IPS DF 19.7 (cell line): ENCODE data around the gene CGB1.
"Not testable (repeated sequence)": the region's sequence is repeated elsewhere in the genome, so short reads cannot be mapped to it uniquely, and the experiment has no call there.

Experiments used
- DNase-seq: peaks from one replicate; pipeline ENCODE4 v3.0.0-alpha.2; 2013; ENCODE audit warnings: low read depth, low spot score

CGB1 gene

DNA sequence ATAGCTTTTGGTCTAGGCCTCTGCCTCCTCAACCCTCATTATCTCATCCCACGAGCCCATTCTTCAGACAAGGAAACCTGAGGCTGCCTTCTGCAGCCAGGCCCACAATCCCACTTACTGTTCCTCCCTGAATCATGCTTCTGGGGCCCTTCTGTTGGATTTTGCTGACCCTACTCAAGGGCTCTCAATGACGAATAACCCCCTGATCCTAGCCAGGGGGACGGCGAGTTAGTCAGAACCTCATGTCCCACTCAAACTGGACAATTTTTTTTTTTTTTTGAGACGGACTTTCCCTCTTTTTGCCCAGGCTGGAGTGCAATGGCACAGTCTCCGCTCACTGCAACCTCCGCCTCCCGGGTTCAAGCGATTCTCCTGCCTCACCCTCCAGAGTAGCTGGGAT lies 14.6 kb downstream of the CGB1 start:
- DNase-seq, result no peak

DNA sequence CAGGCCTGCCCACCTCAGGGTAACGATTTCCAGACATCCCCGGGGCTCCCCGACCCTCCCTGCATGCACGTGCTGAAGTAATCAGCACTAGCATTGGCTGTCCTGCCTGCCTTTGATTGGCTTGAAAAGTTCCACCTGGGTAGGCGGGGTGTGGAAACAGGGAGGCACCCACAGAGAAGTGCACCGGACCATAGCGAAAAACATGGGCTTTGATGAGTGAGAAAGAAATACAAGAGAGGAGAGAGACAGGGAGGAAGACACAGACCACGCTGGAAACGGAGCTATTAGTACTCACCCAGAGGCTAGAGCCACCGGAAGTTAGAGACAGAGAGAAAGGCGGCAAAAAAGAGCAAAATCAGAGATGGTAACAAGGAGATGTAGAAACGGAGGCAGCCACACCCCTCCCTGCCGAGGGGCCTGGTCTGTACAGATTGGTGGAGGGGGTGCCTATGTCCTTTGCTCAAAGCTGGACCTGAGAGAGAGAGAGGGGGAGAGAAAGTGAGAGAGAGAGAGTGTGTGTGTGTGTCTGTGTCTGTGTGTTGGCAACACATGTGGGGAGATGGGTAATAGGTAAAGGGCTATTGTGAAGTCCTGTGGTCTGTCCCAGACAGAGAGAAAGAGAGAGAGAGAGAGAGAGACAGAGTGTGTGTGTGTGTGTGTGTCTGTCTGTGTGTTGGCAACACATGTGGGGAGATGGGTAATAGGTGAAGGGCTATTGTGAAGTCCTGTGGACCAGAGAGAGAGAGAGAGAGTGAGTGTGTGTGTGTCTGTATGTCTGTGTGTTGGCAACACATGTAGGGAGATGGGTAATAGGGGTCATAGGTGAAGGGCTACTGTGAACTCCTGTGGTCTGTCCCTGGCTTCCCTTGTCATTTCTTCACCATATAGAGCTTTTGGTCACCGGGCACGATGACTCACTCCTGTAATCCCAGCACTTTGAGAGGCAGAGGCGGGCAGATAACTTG lies 15.5 kb downstream of the CGB1 start:
- DNase-seq, result no peak

DNA sequence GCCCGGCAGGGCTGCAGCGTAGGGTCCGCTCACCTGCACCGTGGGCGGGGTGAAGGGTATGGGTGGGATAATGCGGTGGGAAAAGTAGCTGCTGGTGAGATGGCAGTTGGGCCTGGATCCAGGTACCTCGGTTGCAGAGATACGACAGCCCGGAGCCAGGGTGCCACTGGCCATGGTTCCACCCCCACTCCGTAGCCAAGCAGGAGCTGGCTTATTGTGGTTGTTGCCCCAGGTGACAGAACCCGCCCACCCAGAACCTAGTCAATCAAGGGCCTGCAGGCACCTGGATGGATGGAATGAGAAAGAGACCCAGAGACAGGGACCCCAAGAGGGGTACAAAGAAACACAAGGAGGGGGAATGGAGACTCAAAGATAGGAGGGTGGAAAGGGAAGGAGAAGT lies 16.4 kb downstream of the CGB1 start:
- no peak for DNase-seq

DNA sequence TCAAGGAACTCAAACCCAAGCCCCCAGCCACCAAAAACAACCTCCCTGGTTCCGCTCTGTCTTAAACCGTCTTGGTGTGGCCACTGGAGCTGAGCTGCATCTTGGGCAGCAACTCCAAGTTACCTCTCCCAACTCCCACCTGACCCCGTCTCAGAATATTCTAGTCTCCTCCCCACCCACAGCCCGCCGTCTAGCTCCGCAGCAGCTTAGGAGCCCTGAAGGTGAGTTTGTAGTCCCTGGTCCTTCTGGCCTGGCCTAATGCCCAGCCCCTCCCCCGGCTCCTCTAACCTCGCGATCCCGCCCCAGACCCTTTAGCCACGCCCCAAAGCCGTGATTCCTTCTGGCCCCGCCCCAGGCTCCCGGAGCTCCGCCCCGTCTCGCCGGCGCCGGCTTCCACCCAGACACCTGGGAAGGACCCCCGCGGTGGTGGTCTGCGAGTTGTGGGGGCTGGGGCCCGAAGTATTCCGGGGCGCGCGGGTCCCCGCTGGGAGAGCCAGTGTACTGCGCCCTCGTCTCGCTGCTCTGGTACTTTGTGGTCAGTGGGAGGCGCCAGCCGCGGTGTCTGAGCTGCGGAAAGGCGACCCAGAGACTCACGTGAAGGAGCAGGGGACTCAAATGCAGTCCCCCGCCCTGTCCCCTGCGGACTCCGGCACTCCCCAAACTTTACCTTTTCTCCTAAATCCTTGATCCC lies 17.3 kb downstream of the CGB1 start:
- DNase-seq, result no peak

DNA sequence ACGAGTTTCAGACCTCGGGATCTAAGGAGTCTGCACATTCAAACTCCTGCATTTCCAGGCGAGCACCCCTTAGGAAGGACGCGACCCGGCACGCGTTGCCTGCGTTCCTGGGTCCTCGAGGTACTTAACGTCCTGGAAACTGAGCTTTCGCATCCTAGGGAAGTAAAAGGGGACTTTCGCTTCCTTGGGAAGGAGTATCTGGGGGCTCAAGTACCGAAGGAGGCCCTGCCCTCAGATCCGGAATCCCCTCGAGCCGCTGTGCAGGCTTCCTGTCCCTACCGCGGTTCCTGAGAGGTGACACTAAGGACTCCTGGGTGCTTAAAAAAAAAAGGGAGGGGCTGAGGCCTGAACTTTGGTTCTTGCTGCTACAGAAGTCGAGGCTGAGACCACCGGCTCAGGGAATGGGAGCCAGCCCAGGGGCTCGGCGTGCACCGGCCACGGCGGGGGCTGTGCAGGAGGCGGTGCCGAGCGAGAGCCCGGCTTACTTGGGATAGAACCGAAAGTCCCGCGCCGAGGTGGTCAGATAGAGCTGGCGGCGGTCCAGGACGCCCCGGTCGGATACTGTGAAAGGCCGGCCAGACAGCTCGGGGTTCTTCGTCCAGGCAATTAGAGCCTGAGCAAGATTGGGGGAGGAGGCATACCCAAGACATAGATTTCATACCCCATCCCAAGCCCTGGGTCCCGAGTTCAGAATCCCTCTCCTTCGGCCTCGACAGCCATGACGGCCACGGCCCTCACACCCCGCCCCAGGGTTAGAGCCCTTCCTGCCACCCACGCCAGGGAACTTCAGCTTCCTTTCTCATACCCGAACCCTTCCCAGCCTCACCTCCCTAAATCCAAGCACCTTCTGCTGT lies 18.1 kb downstream of the CGB1 start:
- DNase-seq, result not testable (repeated sequence)

DNA sequence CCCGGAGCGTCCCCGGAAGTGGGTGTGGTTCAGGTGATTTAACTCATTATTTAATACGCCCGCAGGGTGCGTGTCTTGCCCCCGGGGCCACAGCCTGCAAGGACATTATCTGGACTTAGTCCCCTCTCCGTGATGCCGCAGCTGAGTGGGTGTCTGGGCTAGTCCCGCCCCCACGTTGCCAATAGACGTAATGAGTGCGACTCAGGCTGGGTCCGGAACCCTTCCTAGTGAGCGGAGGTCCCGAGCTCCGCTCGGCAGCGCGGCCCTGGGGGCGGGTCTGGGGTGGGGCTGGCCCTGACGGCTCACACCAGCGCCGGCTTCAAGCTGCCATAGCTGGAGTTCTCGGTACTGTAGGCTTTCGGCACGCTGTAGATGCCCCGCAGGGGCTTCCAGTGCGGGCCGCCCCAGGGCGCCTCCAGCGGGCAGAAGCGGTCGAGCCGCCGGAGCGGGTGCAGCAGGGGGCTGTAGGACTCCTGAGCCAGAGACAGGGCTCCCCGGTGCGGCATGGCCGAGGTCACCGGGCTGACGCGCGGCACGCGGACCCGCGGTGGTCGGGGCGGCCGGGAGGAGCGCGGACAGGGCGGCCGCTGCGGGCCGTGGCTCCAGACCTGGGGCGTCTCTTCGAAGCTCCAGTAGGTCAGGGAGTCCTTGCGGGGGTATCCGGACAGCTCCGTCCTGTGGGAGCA lies 18.9 kb downstream of the CGB1 start:
- no peak for DNase-seq

DNA sequence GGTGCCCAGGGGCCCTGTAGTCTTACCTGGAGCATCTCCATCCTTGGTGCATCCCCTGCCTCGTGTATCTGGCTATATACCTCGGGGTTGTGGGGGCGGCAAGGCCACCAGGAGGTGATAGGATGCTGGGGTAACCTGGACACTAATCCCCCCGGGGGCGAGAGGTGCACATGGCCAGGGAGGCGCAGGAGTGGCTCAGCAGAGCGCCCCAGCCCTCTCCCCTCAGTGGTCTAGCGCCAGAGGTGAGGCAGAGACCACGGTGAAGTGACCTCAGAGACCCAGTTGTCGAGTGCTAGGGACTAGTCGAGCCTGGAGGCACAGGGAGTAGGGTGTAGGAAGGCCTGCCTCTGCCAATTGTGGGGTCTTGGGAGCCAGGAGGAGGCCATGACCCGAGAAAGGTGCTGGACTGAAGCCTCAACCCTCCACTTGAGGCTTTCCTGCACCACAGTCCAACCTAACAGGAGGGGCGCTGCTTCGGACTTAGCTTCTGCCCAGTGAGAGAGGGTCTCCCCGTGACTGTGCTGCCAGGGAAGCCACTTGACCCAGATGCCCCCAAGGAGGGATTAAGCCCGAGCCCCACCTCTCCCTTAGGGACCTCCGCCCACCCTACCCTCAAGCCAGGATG lies 19.5 kb downstream of the CGB1 start, which contains the start of gene LHB:
TSS of gene LHB (minus strand) at position 51 of the 625 bp plus-strand sequence. CDS start at position 41, 10 bp downstream.
- DNase-seq, result no peak

DNA sequence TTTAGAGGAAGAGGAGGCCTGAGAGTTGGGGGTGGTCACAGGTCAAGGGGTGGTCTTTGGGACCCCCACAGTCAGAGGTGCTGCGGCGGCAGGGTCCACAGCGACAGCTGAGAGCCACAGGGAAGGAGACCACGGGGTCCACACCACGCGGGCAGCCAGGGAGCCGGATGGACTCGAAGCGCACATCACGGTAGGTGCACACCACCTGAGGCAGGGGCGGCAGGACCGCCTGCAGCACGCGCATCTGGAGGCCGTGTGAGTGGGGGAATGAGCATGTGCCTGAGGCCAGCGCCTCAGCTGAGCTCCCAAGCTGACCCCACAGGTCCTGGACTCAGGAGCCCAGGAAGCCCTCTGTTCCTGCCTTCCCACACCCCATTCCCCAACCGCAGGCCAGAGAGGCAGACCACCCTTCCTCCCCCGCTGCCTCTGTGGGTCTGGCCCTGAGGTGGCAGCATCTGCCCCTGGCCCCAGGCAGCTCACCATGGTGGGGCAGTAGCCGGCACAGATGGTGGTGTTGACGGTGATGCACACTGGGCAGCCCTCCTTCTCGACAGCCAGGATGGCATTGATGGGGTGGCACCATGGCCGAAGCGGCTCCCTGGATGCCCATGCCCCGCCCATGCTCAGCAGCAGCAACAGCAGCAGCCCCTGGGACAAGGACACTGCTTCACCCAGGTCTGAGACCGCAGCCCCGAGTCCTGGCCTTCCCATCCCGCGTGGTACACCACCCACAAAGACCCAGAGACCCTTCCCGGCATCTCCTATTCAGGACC lies 20.4 kb downstream of the CGB1 start:
- DNase-seq, result no peak

DNA sequence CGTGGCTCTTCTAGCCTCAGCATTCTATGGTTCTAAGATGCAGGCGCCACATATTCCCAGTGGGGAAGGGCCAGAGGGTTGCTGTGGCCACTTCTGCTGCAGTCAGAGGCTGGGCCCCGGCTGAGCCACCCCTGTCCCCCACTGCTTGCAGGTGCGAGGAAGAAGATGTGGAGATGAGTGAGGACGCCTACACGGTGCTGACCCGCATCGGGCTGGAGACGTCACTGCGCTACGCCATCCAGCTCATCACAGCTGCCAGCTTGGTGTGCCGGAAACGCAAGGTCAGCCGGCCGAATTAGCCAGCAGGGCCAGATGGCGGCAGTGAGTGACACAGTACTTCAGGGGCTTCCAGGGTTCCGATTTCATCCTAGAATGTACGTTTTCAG lies 21.8 kb downstream of the CGB1 start:
- DNase-seq, result no peak

DNA sequence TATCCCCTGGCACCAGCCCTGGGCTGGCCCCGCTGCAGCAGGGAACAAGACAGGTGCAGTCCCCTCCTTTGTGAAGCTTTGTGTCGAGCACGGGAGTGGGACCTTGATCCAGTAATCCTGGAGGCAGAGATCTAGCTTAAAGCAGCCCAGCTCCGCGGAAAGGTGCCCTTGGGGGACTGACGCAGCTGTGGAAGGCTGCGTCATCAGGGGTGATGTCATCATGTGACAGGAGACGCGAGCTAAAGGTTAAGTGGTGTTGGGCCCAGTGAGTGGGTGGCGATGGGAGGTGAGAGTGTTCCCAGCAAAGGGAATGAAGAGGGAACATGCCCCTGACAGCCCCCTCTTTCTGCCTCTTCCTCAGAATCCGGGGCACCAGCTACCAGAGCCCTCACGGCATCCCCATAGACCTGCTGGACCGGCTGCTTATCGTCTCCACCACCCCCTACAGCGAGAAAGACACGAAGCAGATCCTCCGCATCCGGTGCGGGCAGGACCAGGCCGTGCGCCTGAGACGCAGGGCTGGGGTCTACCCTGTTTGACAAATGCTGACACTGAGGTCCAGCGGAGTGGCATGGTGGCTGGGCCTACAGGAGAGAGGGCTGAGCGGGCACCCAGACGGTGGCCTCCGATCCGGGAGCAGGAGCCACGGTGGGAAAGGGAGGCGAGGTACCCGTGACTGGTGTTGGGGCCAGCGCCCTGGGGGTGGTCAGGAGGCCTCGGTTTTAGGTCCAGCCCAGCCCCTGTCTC lies 22.4 kb downstream of the CGB1 start:
- DNase-seq, result no peak

DNA sequence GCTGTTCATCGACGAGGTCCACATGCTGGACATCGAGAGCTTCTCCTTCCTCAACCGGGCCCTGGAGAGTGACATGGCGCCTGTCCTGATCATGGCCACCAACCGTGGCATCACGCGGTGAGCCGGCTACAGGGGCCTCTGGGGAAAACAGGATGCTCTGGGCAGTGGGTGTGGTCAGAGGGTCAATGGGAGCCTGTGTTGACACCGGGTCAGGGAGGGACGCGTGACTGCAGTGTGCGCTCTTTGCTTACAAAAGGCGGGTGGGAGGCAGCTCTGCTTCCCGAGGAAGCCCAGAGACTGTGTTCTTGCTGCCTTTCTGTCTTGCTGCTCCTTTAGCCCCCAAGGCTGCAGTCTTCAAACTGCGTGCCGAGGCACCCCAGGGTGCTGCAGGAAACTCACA lies 25.5 kb downstream of the CGB1 start:
- DNase-seq, result no peak

DNA sequence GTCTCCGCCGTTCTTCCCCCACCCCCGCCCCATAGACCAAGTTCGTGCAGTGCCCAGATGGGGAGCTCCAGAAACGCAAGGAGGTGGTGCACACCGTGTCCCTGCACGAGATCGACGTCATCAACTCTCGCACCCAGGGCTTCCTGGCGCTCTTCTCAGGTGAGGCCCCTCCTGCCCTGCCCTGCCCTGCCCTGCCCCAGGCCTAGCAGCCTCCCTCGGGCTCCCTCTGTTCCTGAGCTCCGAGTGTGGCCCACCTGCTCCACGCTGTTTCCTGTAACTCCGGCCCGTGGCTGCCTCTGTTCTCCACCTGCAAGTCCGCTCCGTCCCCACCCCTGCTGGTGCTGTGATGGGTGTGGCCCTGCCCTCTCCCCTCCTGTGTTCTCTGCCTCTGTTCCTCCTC lies 26.2 kb downstream of the CGB1 start:
- DNase-seq, result no peak

DNA sequence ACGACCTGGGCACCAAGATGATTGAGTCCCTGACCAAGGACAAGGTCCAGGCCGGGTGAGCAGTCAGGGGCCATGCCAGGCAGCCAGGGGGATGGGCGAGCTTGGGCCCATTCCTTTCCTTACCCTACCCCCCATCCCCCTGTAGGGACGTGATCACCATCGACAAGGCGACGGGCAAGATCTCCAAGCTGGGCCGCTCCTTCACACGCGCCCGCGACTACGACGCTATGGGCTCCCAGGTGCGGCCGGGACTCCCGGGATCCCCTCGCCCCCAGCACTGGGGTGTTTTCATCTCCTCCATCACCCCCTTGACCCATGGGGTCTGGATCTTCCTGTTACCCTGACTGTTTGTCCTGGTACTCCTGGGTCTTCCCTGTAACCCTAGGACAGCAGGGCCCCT lies 26.9 kb downstream of the CGB1 start:
- DNase-seq, result no peak

DNA sequence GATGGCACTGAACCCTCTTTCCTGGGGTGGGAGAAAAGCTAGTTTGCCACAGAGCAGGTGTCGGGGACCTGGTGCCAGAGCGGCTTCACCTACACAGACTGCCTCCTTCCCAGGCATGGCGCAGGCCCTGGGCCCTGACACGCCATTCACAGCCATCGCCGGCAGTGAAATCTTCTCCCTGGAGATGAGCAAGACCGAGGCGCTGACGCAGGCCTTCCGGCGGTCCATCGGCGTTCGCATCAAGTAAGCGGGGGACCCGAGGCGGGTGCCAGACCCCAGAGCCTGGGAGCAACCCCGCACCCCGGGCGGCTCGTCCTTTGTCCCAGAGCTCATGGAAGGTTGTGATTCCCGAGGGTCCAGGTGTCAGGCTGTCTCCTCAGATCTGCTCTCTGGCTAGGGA lies 29.8 kb downstream of the CGB1 start:
- no peak for DNase-seq

DNA sequence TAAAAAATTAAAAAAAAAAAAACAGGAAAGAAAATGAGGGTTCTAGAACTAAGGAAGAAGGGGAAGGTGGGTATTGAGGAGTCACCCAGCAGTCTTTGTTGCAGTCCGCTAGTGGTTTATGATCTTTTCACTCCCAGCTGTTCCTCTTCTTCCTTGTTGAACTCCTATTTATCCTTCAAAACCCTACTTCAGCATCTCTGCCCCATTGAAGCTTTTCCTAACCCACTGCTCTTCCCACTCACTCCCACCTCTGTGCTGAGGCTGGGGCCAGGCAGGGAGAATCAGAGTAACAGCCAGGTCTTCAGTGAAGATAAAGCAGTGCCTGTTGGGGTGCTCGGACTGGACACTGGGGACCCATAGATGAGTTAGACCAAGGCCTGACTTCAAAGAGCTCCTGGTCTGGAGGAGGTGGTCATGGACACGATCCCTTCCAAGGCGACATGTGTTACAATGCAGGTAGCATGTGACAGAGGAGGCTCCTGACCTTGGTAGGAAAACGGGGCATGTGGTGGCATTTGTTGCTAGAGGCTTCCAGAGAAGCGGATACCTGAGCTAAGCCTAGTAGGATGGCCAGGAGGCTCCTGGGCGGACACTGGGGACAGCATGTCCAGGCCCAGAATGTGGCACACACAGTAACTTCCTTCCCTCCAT lies 31.6 kb downstream of the CGB1 start:
- DNase-seq, result no peak

DNA sequence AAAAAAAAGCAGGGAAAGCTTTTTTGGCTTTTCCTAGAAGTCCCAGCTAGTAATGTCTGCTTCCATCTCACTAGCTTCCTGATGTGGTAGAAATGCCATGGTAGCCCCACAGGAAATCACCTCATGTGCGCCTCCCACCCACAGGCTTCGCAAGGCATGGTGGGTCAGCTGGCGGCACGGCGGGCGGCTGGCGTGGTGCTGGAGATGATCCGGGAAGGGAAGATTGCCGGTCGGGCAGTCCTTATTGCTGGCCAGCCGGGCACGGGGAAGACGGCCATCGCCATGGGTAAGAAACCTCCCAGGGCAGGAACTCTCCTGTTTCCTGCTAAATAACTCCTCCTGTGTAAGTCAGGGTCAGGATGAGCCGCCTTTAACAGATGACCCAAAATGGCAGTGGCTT lies 32.6 kb downstream of the CGB1 start:
- no peak for DNase-seq

DNA sequence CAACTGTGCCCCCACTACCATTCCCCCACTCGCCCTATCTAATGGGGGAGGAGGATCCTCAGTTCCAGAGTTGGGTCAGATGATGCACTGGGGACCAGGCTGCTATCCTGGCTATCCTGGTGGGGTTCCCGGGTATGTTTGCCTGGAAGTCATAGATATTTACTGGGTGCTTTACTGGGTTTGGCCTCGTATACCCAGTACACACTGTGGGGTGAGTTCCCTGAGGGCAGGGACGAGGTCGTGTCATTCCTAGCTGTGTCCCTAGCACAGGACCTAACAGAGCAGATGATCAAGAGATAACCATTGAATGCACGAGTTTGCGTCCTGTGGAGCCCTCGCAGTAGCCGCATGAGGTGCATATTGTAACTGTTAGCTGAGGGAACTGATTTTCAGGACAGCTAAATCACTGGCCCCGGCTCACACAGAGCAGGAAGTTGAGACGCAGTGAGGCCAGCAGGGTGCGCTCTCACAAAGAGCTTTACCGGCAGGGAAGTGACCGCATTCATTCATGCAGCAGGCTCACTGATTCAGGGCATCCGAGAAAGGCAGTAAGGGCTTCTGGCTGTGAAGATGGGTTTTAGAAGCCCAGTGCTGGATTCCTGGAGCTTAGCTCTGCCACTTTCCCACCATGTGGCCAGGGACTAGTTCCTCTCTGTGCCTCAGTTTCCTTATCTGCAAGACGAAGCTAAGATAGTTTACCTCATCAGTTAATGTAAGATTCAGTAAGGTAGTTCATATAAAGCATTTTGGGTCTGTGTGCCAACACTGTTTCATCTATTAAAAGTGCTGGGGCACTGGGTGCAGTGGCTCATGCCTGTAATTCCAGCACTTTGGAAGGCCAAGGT lies 37.0 kb downstream of the CGB1 start:
- DNase-seq, result no peak

DNA sequence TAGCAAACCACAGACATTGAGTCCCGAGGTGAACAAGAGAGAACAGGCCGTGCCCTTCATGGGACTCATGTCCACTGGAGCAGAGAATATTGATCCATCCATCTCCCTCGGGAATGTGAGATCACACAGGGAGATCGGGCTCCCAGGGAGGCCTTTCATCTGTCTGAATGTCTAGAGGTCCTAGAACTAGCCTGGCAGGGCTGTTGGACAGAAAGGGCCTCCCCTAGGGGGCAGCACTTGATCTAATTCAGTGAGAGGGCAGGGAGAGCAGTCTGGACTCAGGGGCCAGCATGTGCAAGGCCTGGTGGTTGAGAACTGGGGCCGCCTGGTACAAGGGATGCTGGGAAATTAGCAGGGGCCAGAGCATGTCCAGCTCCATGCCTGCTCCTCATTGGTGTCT lies 38.7 kb downstream of the CGB1 start:
- DNase-seq, result no peak
